GM10847 (cell line): ENCODE data around the gene OSTN.

Source experiments
- POLR2A ChIP-seq: IDR thresholded peaks from 2 replicates; pipeline ENCODE4 v1.6.1; 2011; ENCODE audit not compliant: insufficient read length; ENCODE audit errors: extremely low read depth

Gene OSTN, protein sequence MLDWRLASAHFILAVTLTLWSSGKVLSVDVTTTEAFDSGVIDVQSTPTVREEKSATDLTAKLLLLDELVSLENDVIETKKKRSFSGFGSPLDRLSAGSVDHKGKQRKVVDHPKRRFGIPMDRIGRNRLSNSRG

DNA sequence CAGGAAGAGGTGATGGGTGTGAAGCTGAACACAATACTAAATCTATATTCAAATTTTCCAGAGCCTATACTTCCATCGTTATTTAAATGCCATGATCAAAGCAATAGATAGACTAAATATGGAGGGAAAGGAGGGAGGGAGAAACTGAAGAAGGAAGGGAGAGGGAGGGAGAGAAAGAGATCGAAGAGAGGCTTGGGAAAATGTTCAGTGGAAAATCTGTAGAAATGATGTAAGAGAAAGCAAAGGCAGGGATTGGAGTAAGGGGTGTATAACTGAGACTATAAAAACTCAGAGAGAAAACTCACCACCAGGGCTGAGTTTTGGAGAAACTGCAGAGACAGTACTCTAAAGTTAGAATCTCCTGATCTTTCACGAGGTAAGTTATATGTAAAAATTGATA lies at the start of gene OSTN:
Gene OSTN, plus strand, starts transcription at position 310 of the 400 bp plus-strand sequence. CDS start 13,292 bp downstream, outside the sequence.
- TF ChIP-seq POLR2A: no peak

- TF ChIP-seq POLR2A: no peak
These were observed 47.4 kb upstream of the OSTN start for GRCh38 chr3:191151653-191152052.

DNA sequence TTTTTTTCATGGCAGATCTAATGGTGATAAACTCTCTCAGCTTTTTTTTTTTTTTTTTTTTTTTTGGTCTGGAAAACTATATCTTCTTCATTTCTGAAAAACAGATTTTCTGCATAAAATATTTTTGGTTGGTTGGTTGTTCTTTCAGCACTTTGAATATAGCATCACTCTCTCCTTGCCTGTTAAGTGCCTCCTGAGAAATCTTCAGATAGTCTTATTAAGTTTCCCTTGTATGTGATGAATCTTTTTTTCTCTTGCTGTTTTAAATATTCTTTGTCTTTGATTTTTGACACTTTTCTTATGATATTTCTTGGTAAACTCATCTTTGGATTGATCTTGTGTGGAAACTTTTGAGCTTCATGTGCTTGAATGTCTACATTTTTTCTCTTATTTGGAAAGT lies 44.2 kb upstream of the OSTN start:
- TF ChIP-seq POLR2A: no peak

DNA sequence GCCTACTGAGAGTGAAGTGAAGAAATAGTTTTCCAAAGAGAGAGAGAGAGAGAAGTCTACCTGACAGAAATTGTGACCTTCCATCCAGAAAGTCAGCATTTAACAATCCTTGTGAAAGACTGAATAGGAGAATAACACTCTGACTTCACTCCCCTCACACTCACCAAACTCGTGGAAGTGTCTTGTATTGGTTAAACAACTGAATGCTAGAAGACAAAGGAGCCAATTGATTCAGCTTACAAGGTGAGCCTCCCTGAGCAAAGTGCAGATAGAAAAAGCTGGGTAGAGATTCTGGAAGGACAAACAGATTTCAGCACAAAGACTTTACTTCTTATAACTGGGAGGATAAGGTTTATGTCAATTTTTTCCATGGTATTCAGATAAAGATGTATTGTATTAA lies 40.8 kb upstream of the OSTN start:
- no peak for TF ChIP-seq POLR2A

DNA sequence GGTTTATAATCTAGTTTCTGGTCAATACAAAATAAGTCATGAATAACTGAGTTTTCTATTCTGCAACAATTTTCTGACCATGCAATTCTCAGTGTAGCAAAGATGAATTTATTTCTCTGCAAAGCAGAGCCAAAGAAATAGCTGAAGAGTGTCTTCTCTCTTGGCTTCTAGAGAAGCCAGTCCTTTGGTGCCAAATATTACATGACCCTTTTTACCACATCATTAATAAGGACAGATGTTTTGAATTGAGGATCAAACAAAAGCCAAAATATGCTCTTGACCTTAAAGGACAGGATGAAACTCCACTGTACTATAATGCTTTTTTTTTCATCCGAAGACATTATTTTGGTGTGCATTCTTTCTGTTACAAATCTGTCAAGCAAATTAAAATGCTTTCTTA lies 40.2 kb upstream of the OSTN start:
- no peak for TF ChIP-seq POLR2A

DNA sequence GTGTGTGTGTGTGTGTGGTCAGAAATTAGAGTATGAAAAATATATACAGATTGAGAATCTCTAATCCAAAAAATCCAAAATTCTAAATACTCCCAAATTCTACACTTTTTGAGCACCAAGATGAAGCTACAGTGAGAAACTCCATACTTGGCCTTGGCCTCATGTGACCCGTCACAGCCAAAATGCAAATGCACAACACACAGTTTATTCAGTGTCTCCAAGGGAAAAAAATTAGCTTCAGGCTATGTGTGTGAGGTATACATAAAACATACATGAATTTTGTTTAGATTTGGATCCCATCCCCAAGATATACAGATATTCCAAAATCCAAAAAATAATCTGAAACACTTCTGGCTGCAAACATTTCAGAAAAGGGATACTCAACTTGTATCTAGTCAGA lies 33.2 kb upstream of the OSTN start:
- no peak for TF ChIP-seq POLR2A

DNA sequence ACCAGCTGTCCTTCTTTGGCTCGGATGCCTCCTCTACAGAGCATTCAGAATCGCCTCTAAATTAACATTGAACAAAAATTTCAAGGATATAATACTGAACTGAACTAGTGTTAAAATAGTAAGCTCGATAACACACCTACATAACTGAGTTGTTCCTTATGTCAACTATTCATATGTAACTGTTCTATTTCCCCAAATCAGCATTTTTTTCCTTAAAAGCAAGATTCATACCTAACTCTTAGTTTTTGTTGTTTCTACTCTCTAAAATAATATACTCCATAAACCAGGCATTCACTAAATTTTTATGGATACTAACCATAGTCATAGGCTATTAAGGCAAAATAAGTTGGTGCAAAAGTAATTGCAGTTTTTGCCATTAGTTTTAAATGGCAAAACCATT lies 32.7 kb upstream of the OSTN start:
- TF ChIP-seq POLR2A: no peak

GRCh38 chr3:191169566-191169965 lies 29.5 kb upstream of the OSTN start:
- no peak for TF ChIP-seq POLR2A

DNA sequence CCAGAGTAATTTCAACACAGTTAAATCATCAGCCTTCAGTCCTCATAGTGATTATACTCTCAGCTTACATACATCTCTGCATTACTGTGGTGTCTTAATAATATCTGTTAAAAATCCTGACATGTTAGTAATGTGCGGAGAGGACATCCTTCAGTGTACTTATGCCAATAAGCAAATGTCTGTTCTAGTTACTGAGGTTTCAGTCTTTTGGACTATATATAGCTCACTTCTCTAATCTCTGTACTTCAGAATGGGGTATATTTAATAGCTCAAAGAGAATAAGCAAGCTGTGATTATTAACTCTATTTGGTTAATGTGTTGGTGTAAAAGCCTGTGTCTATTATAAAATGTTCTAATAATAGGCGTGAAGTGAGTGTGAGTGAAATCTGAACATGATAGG lies 28.9 kb upstream of the OSTN start:
- TF ChIP-seq POLR2A: no peak

GRCh38 chr3:191175102-191175501 lies 23.9 kb upstream of the OSTN start:
- TF ChIP-seq POLR2A: no peak

DNA sequence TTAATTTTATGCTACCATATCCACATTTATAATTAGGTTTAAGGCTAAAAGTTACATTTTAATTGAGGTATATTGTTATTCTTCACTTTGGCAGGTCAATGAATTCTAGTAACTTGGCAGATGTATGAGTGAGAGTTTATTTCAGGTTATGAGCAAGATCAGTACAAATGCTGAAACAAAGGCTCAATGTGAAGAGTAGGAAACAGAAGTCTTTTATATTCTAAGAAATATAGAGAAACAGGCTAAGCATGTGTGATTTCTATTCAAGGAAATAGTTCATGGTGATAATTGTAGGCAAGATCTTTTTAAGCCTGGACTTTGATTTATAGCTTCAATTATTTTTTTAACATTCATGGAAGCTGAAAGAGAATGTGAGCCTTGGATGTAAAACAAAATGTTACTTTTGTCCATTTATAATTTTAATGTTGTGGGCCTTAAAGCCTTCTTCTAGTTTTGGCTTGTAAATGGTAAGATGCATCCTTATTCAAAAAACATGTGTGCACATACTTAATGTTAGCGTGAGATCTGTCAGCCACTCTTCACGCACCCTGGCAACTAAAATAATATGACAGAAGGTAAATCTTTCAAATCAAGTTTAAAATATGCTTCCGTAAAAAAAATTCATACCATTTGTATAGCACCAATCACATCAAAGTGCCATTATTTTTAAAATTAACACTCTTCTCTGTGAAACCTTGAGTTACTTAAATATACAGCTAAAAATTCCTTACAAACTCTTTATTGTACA lies 22.8 kb upstream of the OSTN start:
- no peak for TF ChIP-seq POLR2A

GRCh38 chr3:191192941-191193340 lies 6.1 kb upstream of the OSTN start:
- no peak for TF ChIP-seq POLR2A

- no peak for TF ChIP-seq POLR2A
These were observed 1.2 kb upstream of the OSTN start for GRCh38 chr3:191197761-191198306.

- no peak for TF ChIP-seq POLR2A
These were observed 561 bp upstream of the OSTN start for GRCh38 chr3:191198480-191198879.

- TF ChIP-seq POLR2A: no peak
These were observed 11.0 kb downstream of the OSTN start for GRCh38 chr3:191210032-191210431.

- no peak for TF ChIP-seq POLR2A
These were observed 17.5 kb downstream of the OSTN start for GRCh38 chr3:191216510-191216909.

DNA sequence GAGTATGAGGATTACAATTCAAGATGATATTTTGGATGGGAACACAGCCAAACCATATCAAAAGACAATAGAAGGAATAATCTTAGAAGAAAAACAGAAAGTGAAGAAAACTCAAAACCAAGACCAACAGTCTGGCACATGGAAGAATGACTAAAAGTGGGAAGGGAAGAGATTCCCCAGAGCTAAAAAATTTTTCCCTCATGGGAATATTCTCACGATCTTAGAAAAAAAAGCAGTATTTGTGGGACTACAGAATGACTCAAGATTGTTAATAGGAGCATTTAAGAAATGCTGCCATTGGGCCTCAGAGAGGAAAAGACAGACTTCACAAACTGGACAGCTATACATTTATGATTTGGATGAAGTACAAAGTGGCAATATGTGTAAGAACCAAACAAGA lies 18.3 kb downstream of the OSTN start:
- no peak for TF ChIP-seq POLR2A
